ENCODE measurements around the gene MYH11.
A peak's percentile ranks its signal among the peaks of the same experiment; 100 is the strongest.

MYH11 gene

DNA sequence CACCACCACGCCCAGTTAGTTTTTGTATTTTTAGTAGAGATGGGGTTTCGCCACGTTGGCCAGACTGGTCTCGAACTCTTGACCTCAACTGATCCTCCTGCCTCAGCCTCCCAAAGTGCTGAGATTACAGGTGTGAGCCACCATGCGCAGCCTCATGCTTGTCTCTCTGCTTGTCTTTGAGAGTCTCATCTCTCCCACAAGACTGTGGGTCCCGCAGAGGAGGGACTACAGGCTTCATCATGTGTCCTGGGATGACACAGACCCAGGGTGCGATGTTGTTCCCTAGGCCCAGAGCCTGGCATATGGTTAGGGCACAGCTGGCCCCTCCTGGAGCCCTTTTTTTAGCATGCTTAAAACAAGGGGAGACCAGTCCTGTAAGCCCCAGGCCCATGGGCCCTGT lies 104.9 kb downstream of the MYH11 start:
- H3K36me3 ChIP-seq: peaks cover 91 to 99% (median 93%) of the 10 kb centered on the region in 3 donors
- TF ChIP-seq, protein P1, sequence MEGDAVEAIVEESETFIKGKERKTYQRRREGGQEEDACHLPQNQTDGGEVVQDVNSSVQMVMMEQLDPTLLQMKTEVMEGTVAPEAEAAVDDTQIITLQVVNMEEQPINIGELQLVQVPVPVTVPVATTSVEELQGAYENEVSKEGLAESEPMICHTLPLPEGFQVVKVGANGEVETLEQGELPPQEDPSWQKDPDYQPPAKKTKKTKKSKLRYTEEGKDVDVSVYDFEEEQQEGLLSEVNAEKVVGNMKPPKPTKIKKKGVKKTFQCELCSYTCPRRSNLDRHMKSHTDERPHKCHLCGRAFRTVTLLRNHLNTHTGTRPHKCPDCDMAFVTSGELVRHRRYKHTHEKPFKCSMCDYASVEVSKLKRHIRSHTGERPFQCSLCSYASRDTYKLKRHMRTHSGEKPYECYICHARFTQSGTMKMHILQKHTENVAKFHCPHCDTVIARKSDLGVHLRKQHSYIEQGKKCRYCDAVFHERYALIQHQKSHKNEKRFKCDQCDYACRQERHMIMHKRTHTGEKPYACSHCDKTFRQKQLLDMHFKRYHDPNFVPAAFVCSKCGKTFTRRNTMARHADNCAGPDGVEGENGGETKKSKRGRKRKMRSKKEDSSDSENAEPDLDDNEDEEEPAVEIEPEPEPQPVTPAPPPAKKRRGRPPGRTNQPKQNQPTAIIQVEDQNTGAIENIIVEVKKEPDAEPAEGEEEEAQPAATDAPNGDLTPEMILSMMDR (IDR thresholded peaks at IDR 0.05): no peak
- no peaks in the 10 kb centered on the region for H3K27me3 ChIP-seq
- no peak overlapping the region for H3K4me3 ChIP-seq
- DNase-seq: no peak
- peak overlapping the region; percentile 52 to 61 for H3K27ac ChIP-seq
- H3K9me3 ChIP-seq: no peaks in the 10 kb centered on the region
- intact Hi-C loops (cut with DNase I; ENCODE audit: low total_unique reads): no loop called here
- H3K4me1 ChIP-seq: peaks cover 0 to 6% (median 0%) of the 10 kb centered on the region in 4 donors

DNA sequence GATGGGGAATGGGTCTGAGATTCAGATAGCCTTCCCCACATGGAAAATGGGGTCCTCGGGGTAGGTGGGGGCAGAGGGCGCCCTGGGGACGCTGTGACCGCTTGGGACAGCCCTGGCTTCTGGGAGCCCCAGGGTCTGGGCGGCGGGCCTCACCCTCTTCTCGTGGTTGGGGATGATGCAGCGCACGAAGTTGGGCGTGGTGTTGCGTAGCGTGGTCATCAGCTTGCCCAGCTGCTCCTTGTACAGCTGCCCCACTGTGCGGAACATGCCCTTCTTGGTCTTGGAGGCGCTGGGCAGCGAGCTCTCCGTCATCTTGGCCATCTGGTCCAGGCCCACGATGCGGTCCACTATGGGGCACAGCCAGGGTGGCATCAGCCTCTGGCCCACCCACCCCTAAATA lies 106.8 kb downstream of the MYH11 start:
- H3K4me3 ChIP-seq: no peak overlapping the region
- H3K27ac ChIP-seq: peak overlapping the region; percentile 40 to 48
- TF ChIP-seq, protein P1 (IDR thresholded peaks at IDR 0.05): no peak
- peaks cover 0 to 6% (median 0%) of the 10 kb centered on the region in 4 donors for H3K4me1 ChIP-seq
- no peak for DNase-seq
- intact Hi-C loops (cut with DNase I; ENCODE audit: low total_unique reads): no loop called here
- no peaks in the 10 kb centered on the region for H3K27me3 ChIP-seq
- peaks cover 95 to 100% (median 95%) of the 10 kb centered on the region in 3 donors for H3K36me3 ChIP-seq
- no peaks in the 10 kb centered on the region for H3K9me3 ChIP-seq

DNA sequence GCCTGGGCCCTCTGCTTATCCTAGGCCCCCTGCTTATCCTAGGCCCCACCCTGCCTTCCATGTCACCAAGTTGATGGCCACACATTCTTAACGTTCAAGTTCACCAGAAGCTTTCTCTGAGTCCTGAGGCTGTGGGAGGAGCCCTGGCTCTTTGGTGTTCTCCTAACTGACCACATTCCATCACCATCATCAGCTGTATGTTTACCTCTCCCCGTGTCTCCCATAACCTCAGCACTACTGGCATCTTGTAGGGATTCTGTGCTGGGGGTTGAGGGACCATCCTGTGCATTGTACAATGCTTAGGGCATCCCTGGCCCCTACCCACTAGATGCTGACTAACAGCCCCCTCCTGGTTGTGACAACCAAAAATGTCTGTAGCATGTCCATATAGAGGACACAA lies 107.5 kb downstream of the MYH11 start:
- Histone ChIP-seq H3K4me3 (no peak overlapping the region), H3K4me1 (peaks cover 0 to 6% (median 0%) of the 10 kb centered on the region in 4 donors), H3K27ac (peak overlapping the region; percentile 40 to 48), H3K36me3 (peaks cover 95 to 100% (median 95%) of the 10 kb centered on the region in 3 donors), H3K9me3 (no peaks in the 10 kb centered on the region), H3K27me3 (no peaks in the 10 kb centered on the region)
- TF ChIP-seq, protein P1 (IDR thresholded peaks at IDR 0.05): no peak
- DNase-seq: no peak
- intact Hi-C loops (cut with DNase I; ENCODE audit: low total_unique reads): no loop called here

DNA sequence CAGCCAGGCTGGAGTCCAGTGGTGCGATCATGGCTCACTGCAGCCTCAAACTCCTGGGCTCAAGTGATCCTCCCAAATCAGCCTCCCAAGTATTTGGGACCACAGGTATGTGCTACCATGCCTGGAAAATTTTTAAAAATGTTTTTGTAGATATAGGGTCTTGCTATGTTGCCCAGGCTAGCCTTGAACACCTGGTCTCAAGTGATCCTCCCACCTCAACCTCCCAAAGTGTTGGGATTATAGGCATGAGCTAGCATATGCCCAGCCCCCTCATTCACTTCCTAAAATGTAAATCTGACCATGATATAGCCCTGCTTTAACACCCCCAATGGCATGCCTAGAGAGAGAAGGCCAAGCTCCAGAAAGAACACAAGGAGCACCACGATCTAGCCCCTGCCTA lies 108.2 kb downstream of the MYH11 start:
- Histone ChIP-seq H3K27ac (peak overlapping the region in 1 of 2 donors; percentile 48), H3K27me3 (no peaks in the 10 kb centered on the region), H3K4me1 (peaks cover 0 to 6% (median 0%) of the 10 kb centered on the region in 4 donors), H3K36me3 (peaks cover 95 to 100% (median 95%) of the 10 kb centered on the region in 3 donors), H3K9me3 (no peaks in the 10 kb centered on the region), H3K4me3 (no peak overlapping the region)
- TF ChIP-seq, protein P1 (IDR thresholded peaks at IDR 0.05): no peak
- no peak for DNase-seq
- intact Hi-C loops (cut with DNase I; ENCODE audit: low total_unique reads): no loop called here

DNA sequence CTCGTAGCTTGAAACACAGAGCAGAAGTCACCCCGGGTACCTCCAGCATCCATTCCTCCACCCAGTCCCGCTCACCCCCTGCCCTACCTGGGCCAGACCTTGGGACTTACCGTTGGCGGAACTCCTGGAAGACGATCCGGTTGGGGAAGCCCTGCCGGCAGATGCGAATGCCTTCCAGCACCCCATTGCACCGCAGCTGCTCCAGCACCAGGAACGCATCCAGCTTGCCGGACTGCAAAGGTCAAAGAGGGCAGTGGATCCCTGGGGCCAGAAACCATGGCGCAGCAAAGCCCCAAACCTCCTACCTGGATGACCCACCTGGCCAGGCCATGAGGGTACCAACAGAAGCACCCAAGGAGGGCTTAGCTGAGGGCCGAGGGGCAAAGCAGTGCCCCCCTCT lies 108.9 kb downstream of the MYH11 start:
- Histone ChIP-seq H3K27ac (peak overlapping the region in 1 of 2 donors; percentile 21), H3K4me1 (peaks cover 0 to 3% (median 0%) of the 10 kb centered on the region in 4 donors), H3K9me3 (no peaks in the 10 kb centered on the region), H3K4me3 (no peak overlapping the region), H3K36me3 (peaks cover 95 to 100% (median 95%) of the 10 kb centered on the region in 3 donors), H3K27me3 (no peaks in the 10 kb centered on the region)
- intact Hi-C loops (cut with DNase I; ENCODE audit: low total_unique reads): no loop called here
- DNase-seq: no peak
- TF ChIP-seq, protein P1 (IDR thresholded peaks at IDR 0.05): no peak

DNA sequence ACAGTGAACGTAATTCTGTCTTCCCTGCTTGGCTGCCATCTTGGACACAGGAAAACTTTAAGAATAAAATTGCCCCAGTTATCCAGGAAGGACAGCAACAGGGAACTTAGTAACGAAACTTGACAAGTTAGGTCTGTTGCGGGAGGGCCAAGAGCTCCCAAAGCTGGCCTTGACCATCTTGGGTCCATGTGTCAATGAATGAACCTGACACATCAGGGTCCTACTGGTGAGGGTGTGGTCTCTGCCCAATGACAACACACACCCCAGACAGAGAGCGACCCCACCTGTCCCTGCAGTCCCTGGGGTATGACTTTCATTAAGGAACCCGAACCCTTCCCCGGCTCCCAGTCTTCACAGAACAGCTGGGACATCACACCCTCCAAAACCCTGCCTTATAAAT lies 110.5 kb downstream of the MYH11 start:
- no peak for DNase-seq
- intact Hi-C loops (cut with DNase I; ENCODE audit: low total_unique reads): no loop called here
- Histone ChIP-seq H3K27ac (peak overlapping the region in 1 of 2 donors; percentile 44), H3K4me1 (no peaks in the 10 kb centered on the region), H3K4me3 (no peak overlapping the region), H3K9me3 (no peaks in the 10 kb centered on the region), H3K36me3 (peaks cover 97 to 100% (median 97%) of the 10 kb centered on the region in 3 donors), H3K27me3 (no peaks in the 10 kb centered on the region)
- TF ChIP-seq, protein P1 (IDR thresholded peaks at IDR 0.05): no peak

Measured in tibial artery (tissue), 4 donors.